Retina (tissue), 1 donor: ENCODE data around the gene PTGDS.
A peak's percentile ranks its signal among the peaks of the same experiment; 100 is the strongest.

Experiments
- DNase-seq: peaks from one replicate; pipeline ENCODE4 v3.0.0-alpha.2; 2016

PTGDS gene

GRCh38 chr9:136974817-136975535 lies 2.3 kb upstream of the PTGDS start:
- DNase-seq, result no peak

GRCh38 chr9:136975644-136976043 lies 1.7 kb upstream of the PTGDS start:
- DNase-seq, result no peak

- no peak for DNase-seq
These were observed 357 bp downstream of the PTGDS start for GRCh38 chr9:136977649-136978072.

GRCh38 chr9:136978073-136978864 lies 965 bp downstream of the PTGDS start:
- peak; percentile 72 for DNase-seq

GRCh38 chr9:136978865-136979544 lies 1.7 kb downstream of the PTGDS start:
- DNase-seq, result no peak

GRCh38 chr9:136979769-136980587 lies 2.7 kb downstream of the PTGDS start:
- no peak for DNase-seq

GRCh38 chr9:136980669-136981478 lies 3.6 kb downstream of the PTGDS start:
- DNase-seq, result no peak

GRCh38 chr9:136981588-136982231 lies 4.4 kb downstream of the PTGDS start:
- DNase-seq, result no peak

GRCh38 chr9:136982232-136983051 lies 5.1 kb downstream of the PTGDS start, which contains the start of gene LCNL1:
Gene LCNL1, plus strand, starts transcription at chr9:136982993. Its CDS starts 594 bp downstream, at chr9:136983587.
- no peak for DNase-seq

- no peak for DNase-seq
These were observed 5.9 kb downstream of the PTGDS start for GRCh38 chr9:136983167-136983566.

GRCh38 chr9:136983656-136984314 lies 6.5 kb downstream of the PTGDS start:
- no peak for DNase-seq

- no peak for DNase-seq
These were observed 7.2 kb downstream of the PTGDS start for GRCh38 chr9:136984464-136985026.

GRCh38 chr9:136985027-136985602 lies 7.8 kb downstream of the PTGDS start:
- DNase-seq, result no peak

- DNase-seq, result no peak
These were observed 8.5 kb downstream of the PTGDS start for GRCh38 chr9:136985853-136986252.

GRCh38 chr9:136988872-136989271 lies 11.6 kb downstream of the PTGDS start:
- no peak for DNase-seq

GRCh38 chr9:136990242-136990911 lies 13.1 kb downstream of the PTGDS start:
- no peak for DNase-seq

- DNase-seq, result peak; percentile 78
These were observed 14.9 kb downstream of the PTGDS start, which contains the start of gene PAXX for GRCh38 chr9:136991993-136992818. Gene PAXX, plus strand, starts transcription at chr9:136992422. Its CDS starts 22 bp downstream, at chr9:136992444.
